H9 (cell line): ENCODE data around the gene KCNE4. TPM values are rescaled to one million over a fixed set of nuclear protein-coding genes. Genes with fewer than 3 reads are reported as not detected.

ENCODE experiments used
- DNase-seq: peaks from one replicate; pipeline ENCODE4 v3.0.0-alpha.2; 2017
- H2AFZ ChIP-seq: one replicate; pipeline ENCODE4 v1.6.1; 2013; ENCODE audit warnings: mild to moderate bottlenecking, low read length, control low read depth, moderate library complexity
- H2AK5ac ChIP-seq: 2 replicates; pipeline ENCODE4 v1.6.1; 2013; ENCODE audit warnings: low read length, control low read depth, mixed read lengths; ENCODE audit not compliant: insufficient read length
- H2BK120ac ChIP-seq: one replicate; pipeline ENCODE4 v1.6.1; 2013; ENCODE audit warnings: low read depth, mild to moderate bottlenecking, low read length, control low read depth, inconsistent platforms; ENCODE audit not compliant: poor library complexity, severe bottlenecking
- H2BK12ac ChIP-seq: 2 replicates; pipeline ENCODE4 v1.6.1; 2013; ENCODE audit warnings: low read length, control low read depth, mixed read lengths, low read depth; ENCODE audit not compliant: insufficient read length
- H2BK15ac ChIP-seq: 2 replicates; pipeline ENCODE4 v1.6.1; 2013; ENCODE audit warnings: low read depth, low read length, control low read depth
- H2BK20ac ChIP-seq: one replicate; pipeline ENCODE4 v1.6.1; 2013; ENCODE audit warnings: low read depth, mild to moderate bottlenecking, low read length, control low read depth, inconsistent platforms; ENCODE audit not compliant: poor library complexity, severe bottlenecking
- H2BK5ac ChIP-seq: 2 replicates; pipeline ENCODE4 v1.6.1; 2013; ENCODE audit warnings: low read length, control low read depth, mixed read lengths; ENCODE audit not compliant: insufficient read length
- H3K14ac ChIP-seq: 2 replicates; pipeline ENCODE4 v1.6.1; 2013; ENCODE audit warnings: low read length, control low read depth; ENCODE audit not compliant: insufficient read depth
- H3K18ac ChIP-seq: 2 replicates; pipeline ENCODE4 v1.6.1; 2013; ENCODE audit warnings: low read depth, mild to moderate bottlenecking, mixed read lengths, low read length, control low read depth; ENCODE audit not compliant: insufficient read length
- H3K23ac ChIP-seq: 2 replicates; pipeline ENCODE4 v1.6.1; 2013; ENCODE audit warnings: low read length, control low read depth, mixed read lengths, low read depth; ENCODE audit not compliant: insufficient read length
- H3K23me2 ChIP-seq: 2 replicates; pipeline ENCODE4 v1.6.1; 2013; ENCODE audit warnings: low read depth, mild to moderate bottlenecking, mixed read lengths, low read length, control low read depth; ENCODE audit not compliant: insufficient read length, poor library complexity, severe bottlenecking
- H3K27ac ChIP-seq: 2 replicates; pipeline ENCODE4 v1.5.1; 2013; ENCODE audit warnings: low read length, control low read depth, mixed read lengths, low read depth; ENCODE audit not compliant: insufficient read length
- H3K27me3 ChIP-seq: 2 replicates; pipeline ENCODE4 v1.6.1; 2013; ENCODE audit warnings: low read length, control low read depth, inconsistent platforms; ENCODE audit not compliant: insufficient read depth
- H3K4ac ChIP-seq: 2 replicates; pipeline ENCODE4 v1.6.1; 2013; ENCODE audit warnings: low read depth, mild to moderate bottlenecking, control low read depth, inconsistent platforms, low read length, moderate library complexity
- H3K4me1 ChIP-seq: 2 replicates; pipeline ENCODE4 v1.6.1; 2013; ENCODE audit warnings: low read length, control low read depth, inconsistent platforms; ENCODE audit not compliant: insufficient read depth
- H3K4me2 ChIP-seq: 2 replicates; pipeline ENCODE4 v1.6.1; 2013; ENCODE audit warnings: low read length, control low read depth, mixed read lengths; ENCODE audit not compliant: insufficient read length, insufficient read depth
- H3K56ac ChIP-seq: 2 replicates; pipeline ENCODE4 v1.6.1; 2013; ENCODE audit warnings: low read depth, mild to moderate bottlenecking, mixed read lengths, low read length, control low read depth; ENCODE audit not compliant: insufficient read length
- H3K79me1 ChIP-seq: 2 replicates; pipeline ENCODE4 v1.6.1; 2013; ENCODE audit warnings: low read depth, mild to moderate bottlenecking, moderate library complexity, low read length, control low read depth, inconsistent platforms; ENCODE audit not compliant: insufficient read depth, poor library complexity, severe bottlenecking
- H3K79me2 ChIP-seq: 2 replicates; pipeline ENCODE4 v1.6.1; 2013; ENCODE audit warnings: low read length, control low read depth, inconsistent platforms; ENCODE audit not compliant: insufficient read depth
- H3K9ac ChIP-seq: 2 replicates; pipeline ENCODE4 v1.6.1; 2013; ENCODE audit warnings: low read length, control low read depth, mixed read lengths; ENCODE audit not compliant: insufficient read length; ENCODE audit errors: extremely low read depth
- H3K9me3 ChIP-seq: one replicate; pipeline ENCODE4 v1.6.1; 2013; ENCODE audit warnings: low read depth, low read length, inconsistent platforms; ENCODE audit not compliant: control insufficient read depth
- H3T11ph ChIP-seq: one replicate; pipeline ENCODE4 v1.6.1; 2013; ENCODE audit warnings: mild to moderate bottlenecking, low read length, control low read depth, inconsistent platforms
- H4K20me1 ChIP-seq: one replicate; pipeline ENCODE4 v1.6.1; 2013; ENCODE audit not compliant: control insufficient read depth, insufficient read length, insufficient read depth
- H4K5ac ChIP-seq: 2 replicates; pipeline ENCODE4 v1.6.1; 2013; ENCODE audit warnings: low read depth, mild to moderate bottlenecking, mixed read lengths, low read length, control low read depth; ENCODE audit not compliant: insufficient read length
- H4K8ac ChIP-seq: replicated peaks from 2 replicates; pipeline ENCODE4 v1.6.1; 2013; ENCODE audit warnings: low read length, control low read depth, mixed read lengths, low read depth; ENCODE audit not compliant: insufficient read length
- H4K91ac ChIP-seq: 2 replicates; pipeline ENCODE4 v1.6.1; 2013; ENCODE audit warnings: low read depth, mild to moderate bottlenecking, moderate library complexity, mixed read lengths, low read length, control low read depth; ENCODE audit not compliant: insufficient read length
- H3K27ac Mint-ChIP-seq, 3 experiments: 2 replicates in 2 of 3; 3 replicates in 1 of 3; pipeline ENCODE4 v1.8.0; 2020 to 2021; ENCODE audit warnings: mixed read lengths in 3 of 3, mild to moderate bottlenecking in 1 of 3, moderate library complexity in 1 of 3
- H3K27me3 Mint-ChIP-seq: 2 replicates; pipeline ENCODE4 v1.8.0; 2021; ENCODE audit warnings: low read depth, mild to moderate bottlenecking, moderate library complexity, mixed read lengths
- H3K36me3 Mint-ChIP-seq, 3 experiments: 2 replicates in 2 of 3; 3 replicates in 1 of 3; pipeline ENCODE4 v1.8.0; 2020 to 2021; ENCODE audit warnings: low read depth in 3 of 3, mixed read lengths in 3 of 3; ENCODE audit not compliant: insufficient read depth in 1 of 3
- H3K4me1 Mint-ChIP-seq, 2 experiments: 2 replicates each; pipeline ENCODE4 v1.8.0; 2020; ENCODE audit warnings: mixed read lengths in 2 of 2
- H3K4me3 Mint-ChIP-seq, 2 experiments: 2 replicates in 1 of 2; 3 replicates in 1 of 2; pipeline ENCODE4 v1.8.0; 2020 to 2021; ENCODE audit warnings: mild to moderate bottlenecking in 2 of 2, mixed read lengths in 2 of 2, moderate library complexity in 1 of 2
- H3K9me3 Mint-ChIP-seq, 2 experiments: 2 replicates in 1 of 2; 3 replicates in 1 of 2; pipeline ENCODE4 v1.8.0; 2020; ENCODE audit warnings: mild to moderate bottlenecking in 2 of 2, mixed read lengths in 2 of 2, moderate library complexity in 1 of 2
- WGBS: extraction: QIAGEN DNeasy Blood & Tissue Kit; methylation state at CpG from one replicate; pipeline ENCODE4 v1.1.7; 2013; ENCODE audit warnings: missing lambda C conversion rate, low lambda C conversion rate, mixed read lengths; ENCODE audit not compliant: insufficient read length; ENCODE audit errors: extremely low coverage; 5-methylcytosine and 5-hydroxymethylcytosine counted together
- total RNA-seq: library from RNA; stranded (reverse); gene quantifications from 2 replicates; pipeline ENCODE4 v1.2.1, GENCODE V29; 2021
- TF ChIP-seq, protein P1 (sequence below): fragments of 200-600 bp; sonication (generic); conservative IDR thresholded peaks from 3 replicates; pipeline ENCODE4 v1.8.0; 2021; ENCODE audit warnings: antibody characterized with exemption, mild to moderate bottlenecking

The KCNE4 gene
- total RNA-seq, 1 experiment from 2014 or later, result 0.24 TPM

- H3K36me3 Mint-ChIP-seq, result no peaks in the 10 kb centered on the region
- Histone ChIP-seq H3K4ac (no peak overlapping the region), H3K79me2 (no peaks in the 10 kb centered on the region), H3K23me2 (no peaks in the 10 kb centered on the region), H4K20me1 (no peaks in the 10 kb centered on the region), H3T11ph (no peak overlapping the region), H3K79me1 (no peaks in the 10 kb centered on the region), H3K18ac (no peak overlapping the region), H2BK120ac (no peak overlapping the region), H3K9me3 (no peaks in the 10 kb centered on the region), H3K14ac (no peak overlapping the region), H4K8ac (no peak overlapping the region), H3K27ac (no peak overlapping the region), H2BK20ac (no peak overlapping the region), H3K4me1 (no peaks in the 10 kb centered on the region; the same call in 1 of the 2 replicates), H3K56ac (no peak overlapping the region), H3K9ac (no peak overlapping the region), H2BK12ac (no peak overlapping the region), H2BK5ac (no peak overlapping the region), H2AFZ (no peak overlapping the region), H4K91ac (no peak overlapping the region), H3K4me2 (no peak overlapping the region), H2BK15ac (no peak overlapping the region), H2AK5ac (no peak overlapping the region), H4K5ac (no peak overlapping the region), H3K27me3 (no peaks in the 10 kb centered on the region), H3K23ac (no peak overlapping the region)
- H3K9me3 Mint-ChIP-seq, result no peaks in the 10 kb centered on the region
- WGBS, result no CpG with 5 or more reads among the region's 13 CpGs
- H3K27me3 Mint-ChIP-seq, result no peaks in the 10 kb centered on the region
- TF ChIP-seq, protein P1, sequence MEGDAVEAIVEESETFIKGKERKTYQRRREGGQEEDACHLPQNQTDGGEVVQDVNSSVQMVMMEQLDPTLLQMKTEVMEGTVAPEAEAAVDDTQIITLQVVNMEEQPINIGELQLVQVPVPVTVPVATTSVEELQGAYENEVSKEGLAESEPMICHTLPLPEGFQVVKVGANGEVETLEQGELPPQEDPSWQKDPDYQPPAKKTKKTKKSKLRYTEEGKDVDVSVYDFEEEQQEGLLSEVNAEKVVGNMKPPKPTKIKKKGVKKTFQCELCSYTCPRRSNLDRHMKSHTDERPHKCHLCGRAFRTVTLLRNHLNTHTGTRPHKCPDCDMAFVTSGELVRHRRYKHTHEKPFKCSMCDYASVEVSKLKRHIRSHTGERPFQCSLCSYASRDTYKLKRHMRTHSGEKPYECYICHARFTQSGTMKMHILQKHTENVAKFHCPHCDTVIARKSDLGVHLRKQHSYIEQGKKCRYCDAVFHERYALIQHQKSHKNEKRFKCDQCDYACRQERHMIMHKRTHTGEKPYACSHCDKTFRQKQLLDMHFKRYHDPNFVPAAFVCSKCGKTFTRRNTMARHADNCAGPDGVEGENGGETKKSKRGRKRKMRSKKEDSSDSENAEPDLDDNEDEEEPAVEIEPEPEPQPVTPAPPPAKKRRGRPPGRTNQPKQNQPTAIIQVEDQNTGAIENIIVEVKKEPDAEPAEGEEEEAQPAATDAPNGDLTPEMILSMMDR, result no peak
- DNase-seq, result no peak
- H3K4me3 Mint-ChIP-seq, result no peak overlapping the region
- H3K4me1 Mint-ChIP-seq, result peaks cover 4 to 8% of the 10 kb centered on the region in 2 experiments
- H3K27ac Mint-ChIP-seq, result 0 out of 7 replicates have a peak overlapping the region, but pooled peaks of 1 of the 3 experiments have one; percentile 41
Measured at GRCh38 chr2:223086370-223086981, 34.5 kb downstream of the KCNE4 start.
